ENCODE data around the gene DSCAM. TPM values are rescaled to one million over a fixed set of nuclear protein-coding genes. Genes with fewer than 3 reads are reported as not detected.

Gene DSCAM
- total RNA-seq, 4 donors from 2014 or later = not detected

- no peak for TF ChIP-seq CTCF (IDR thresholded peaks at IDR 0.05)
- no peak for TF ChIP-seq POLR2A (IDR thresholded peaks at IDR 0.05)
- H3K4me3 ChIP-seq (ENCODE audit: low read depth, poor library complexity, severe bottlenecking) = no peak overlapping the region
- no peak for DNase-seq (ENCODE audit: low spot score in 2 of 2)
- intact Hi-C loops (cut with DNase I; ENCODE audit: low total_unique reads) = no loop called here
- WGBS, 2 donors = 85 to 90% methylated on average over 11 of the region's 11 CpGs
Measured at GRCh38 chr21:40379881-40380810, 466.8 kb downstream of the DSCAM start.

DNA sequence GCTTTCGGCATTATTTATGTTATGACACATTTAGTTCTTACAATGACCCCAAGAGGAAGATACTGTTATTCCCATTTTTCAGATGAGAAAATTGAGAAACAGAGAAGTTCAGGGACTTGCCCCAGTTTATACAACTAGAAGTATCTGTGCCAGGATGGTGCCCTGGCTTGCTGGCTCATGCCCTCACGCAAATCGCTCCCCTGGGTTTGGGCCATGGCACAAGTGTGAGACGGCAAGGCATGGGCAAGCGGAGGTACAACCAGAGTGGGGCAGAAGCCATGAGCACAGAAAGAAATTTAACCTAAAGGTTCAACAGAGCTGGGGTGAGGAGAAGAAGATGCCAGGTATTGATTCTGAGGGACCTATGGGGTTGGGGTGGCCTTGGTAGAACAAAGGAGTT is 469.8 kb downstream of the DSCAM start:
- DNase-seq (ENCODE audit: low spot score in 2 of 2) = no peak
- WGBS, 2 donors = 93 to 96% methylated on average over 5 of the region's 5 CpGs
- TF ChIP-seq POLR2A (IDR thresholded peaks at IDR 0.05) (no peak), CTCF (IDR thresholded peaks at IDR 0.05) (no peak)
- intact Hi-C loops (cut with DNase I; ENCODE audit: low total_unique reads) = no loop called here
- H3K4me3 ChIP-seq (ENCODE audit: low read depth, poor library complexity, severe bottlenecking) = no peak overlapping the region

DNA sequence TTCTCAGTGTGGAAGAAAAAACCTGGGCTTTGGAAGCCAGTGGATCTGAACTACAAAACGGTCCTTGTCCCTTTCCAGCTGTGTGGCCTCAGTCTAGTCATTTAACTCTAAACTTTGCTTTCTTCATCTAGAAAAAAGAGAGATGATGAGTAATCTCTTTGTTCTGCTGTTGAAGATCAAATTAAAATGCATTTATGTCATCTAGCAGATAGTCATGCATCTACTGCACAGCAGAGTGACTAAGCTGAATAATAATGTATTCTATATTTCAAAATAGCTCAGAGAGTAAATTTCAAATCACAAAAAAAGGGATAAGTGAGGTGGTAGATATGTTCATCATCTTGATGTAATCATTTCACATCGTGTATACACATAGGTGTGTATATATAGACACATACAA is 473.2 kb downstream of the DSCAM start:
- intact Hi-C loops (cut with DNase I; ENCODE audit: low total_unique reads) = no loop called here
- WGBS, 2 donors = 51 to 62% methylated on average over 2 of the region's 2 CpGs
- no peak for DNase-seq (ENCODE audit: low spot score in 2 of 2)
- TF ChIP-seq CTCF (IDR thresholded peaks at IDR 0.05) = no peak
- TF ChIP-seq POLR2A (IDR thresholded peaks at IDR 0.05) = no peak
- H3K4me3 ChIP-seq (ENCODE audit: low read depth, poor library complexity, severe bottlenecking) = no peak overlapping the region

DNA sequence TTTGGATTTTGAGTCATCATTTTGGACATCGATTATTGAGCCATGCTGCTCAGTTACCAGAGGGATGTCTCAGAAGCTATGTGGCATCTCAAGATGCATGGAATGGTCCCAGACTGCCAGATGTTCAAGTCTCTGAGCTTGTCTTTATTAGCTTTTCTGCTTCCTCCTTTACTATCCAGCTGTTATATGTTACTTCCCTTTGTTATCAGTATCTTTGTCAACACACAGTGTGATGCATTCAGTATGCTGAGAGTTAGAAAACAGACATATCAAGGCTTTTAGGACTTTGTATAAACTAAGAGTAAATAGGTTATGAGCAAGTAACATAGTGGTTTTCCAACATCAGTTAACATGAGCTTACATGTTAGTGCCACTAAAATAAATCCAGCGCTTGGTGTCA is 474.5 kb downstream of the DSCAM start:
- DNase-seq (ENCODE audit: low spot score in 2 of 2) = no peak
- TF ChIP-seq CTCF (IDR thresholded peaks at IDR 0.05) (no peak), POLR2A (IDR thresholded peaks at IDR 0.05) (no peak)

GRCh38 chr21:40371329-40371728 is 475.6 kb downstream of the DSCAM start:
- 62 to 72% methylated on average over 4 of the region's 4 CpGs for WGBS, 2 donors
- H3K4me3 ChIP-seq (ENCODE audit: low read depth, poor library complexity, severe bottlenecking) = no peak overlapping the region
- intact Hi-C loops (cut with DNase I; ENCODE audit: low total_unique reads) = no loop called here
- no peak for DNase-seq (ENCODE audit: low spot score in 2 of 2)
- TF ChIP-seq POLR2A (IDR thresholded peaks at IDR 0.05) (no peak), CTCF (IDR thresholded peaks at IDR 0.05) (no peak)

More for the DNA sequence above, 474.5 kb downstream of the DSCAM start:
- intact Hi-C loops (cut with DNase I; ENCODE audit: low total_unique reads) = no loop called here
- 76 to 79% methylated on average over 2 of the region's 2 CpGs for WGBS, 2 donors
- H3K4me3 ChIP-seq (ENCODE audit: low read depth, poor library complexity, severe bottlenecking) = no peak overlapping the region
